Fibroblast of villous mesenchyme (primary cell): ENCODE measurements around the gene PSMD5. TPM values are rescaled to one million over a fixed set of nuclear protein-coding genes. Genes with fewer than 3 reads are reported as not detected.
"Not testable (repeated sequence)": the region's sequence is repeated elsewhere in the genome, so short reads cannot be mapped to it uniquely, and the experiment has no call there.

ENCODE experiments used
- DNase-seq: peaks from one replicate; pipeline ENCODE4 v3.0.0-alpha.2; 2010; ENCODE audit warnings: low read depth
- H3K4me3 ChIP-seq: 2 replicates; pipeline ENCODE4 v1.5.1; 2011; ENCODE audit warnings: low read depth, mild to moderate bottlenecking, low read length
- CTCF ChIP-seq: IDR thresholded peaks from 2 replicates; pipeline ENCODE4 v1.5.1; 2012; ENCODE audit warnings: low read depth, mild to moderate bottlenecking, low read length; ENCODE audit not compliant: insufficient read depth
- total RNA-seq: library from RNA; depleted of rRNA; stranded (reverse); fragments of >200 nt; gene quantifications from 2 replicates; pipeline ENCODE4 v1.2.3, GENCODE V29; 2012

The PSMD5 gene
- total RNA-seq, 1 donor: 50.1 TPM

- DNase-seq: no peak
- TF ChIP-seq CTCF: no peak
- no peak overlapping the region for H3K4me3 ChIP-seq
Measured at GRCh38 chr9:120820095-120820494, 22.6 kb downstream of the PSMD5 start.

GRCh38 chr9:120818595-120818994 lies 24.1 kb downstream of the PSMD5 start:
- DNase-seq: no peak
- no peak overlapping the region for H3K4me3 ChIP-seq
- no peak for TF ChIP-seq CTCF

- H3K4me3 ChIP-seq: no peak overlapping the region
- no peak for DNase-seq
- no peak for TF ChIP-seq CTCF
Measured at GRCh38 chr9:120815075-120815474, 27.6 kb downstream of the PSMD5 start.

GRCh38 chr9:120808931-120809330 lies 33.8 kb downstream of the PSMD5 start:
- H3K4me3 ChIP-seq: no peak overlapping the region
- no peak for TF ChIP-seq CTCF
- DNase-seq: no peak

- no peak for TF ChIP-seq CTCF
- H3K4me3 ChIP-seq: no peak overlapping the region
Measured at GRCh38 chr9:120807607-120808379, 34.9 kb downstream of the PSMD5 start.

GRCh38 chr9:120804784-120805363 lies 37.8 kb downstream of the PSMD5 start:
- not testable (repeated sequence) for DNase-seq, H3K4me3 ChIP-seq

More at GRCh38 chr9:120807607-120808379, 34.9 kb downstream of the PSMD5 start:
- DNase-seq: no peak

GRCh38 chr9:120801441-120801840 lies 41.3 kb downstream of the PSMD5 start:
- no peak overlapping the region for H3K4me3 ChIP-seq
- no peak for DNase-seq
- no peak for TF ChIP-seq CTCF
